Parathyroid adenoma (tissue), 2 donors: ENCODE measurements around the gene MTHFD2L.

Source experiments
- H2AFZ ChIP-seq: fragments of 300-600 bp; sonication (generic); one replicate; pipeline ENCODE4 v1.7.0; 2017; ENCODE audit warnings: antibody characterized with exemption, mild to moderate bottlenecking
- H3K27ac ChIP-seq: fragments of 300-600 bp; sonication (generic); one replicate; pipeline ENCODE4 v1.7.0; 2017
- H3K27me3 ChIP-seq: fragments of 300-600 bp; sonication (generic); one replicate; pipeline ENCODE4 v1.7.0; 2017; ENCODE audit warnings: low read length; ENCODE audit not compliant: control insufficient read depth, insufficient read depth
- H3K36me3 ChIP-seq: fragments of 300-600 bp; sonication (generic); one replicate; pipeline ENCODE4 v1.7.0; 2017; ENCODE audit warnings: low read length; ENCODE audit not compliant: control insufficient read depth, insufficient read depth
- H3K4me1 ChIP-seq: fragments of 300-600 bp; sonication (generic); one replicate; pipeline ENCODE4 v1.7.0; 2017; ENCODE audit warnings: control low read depth
- H3K4me2 ChIP-seq: fragments of 300-600 bp; sonication (generic); one replicate; pipeline ENCODE4 v1.7.0; 2017; ENCODE audit warnings: low read length
- H3K4me3 ChIP-seq: fragments of 300-600 bp; sonication (generic); one replicate; pipeline ENCODE4 v1.7.0; 2017; ENCODE audit warnings: low read depth, low read length
- H3K79me2 ChIP-seq: fragments of 300-600 bp; sonication (generic); one replicate; pipeline ENCODE4 v1.7.0; 2017; ENCODE audit warnings: control low read depth
- H3K9ac ChIP-seq: fragments of 300-600 bp; sonication (generic); one replicate; pipeline ENCODE4 v1.7.0; 2017; ENCODE audit warnings: mild to moderate bottlenecking
- H3K9me3 ChIP-seq: fragments of 300-600 bp; sonication (generic); one replicate; pipeline ENCODE4 v1.7.0; 2017; ENCODE audit warnings: low read length; ENCODE audit not compliant: control insufficient read depth
- CTCF ChIP-seq: fragments of 300-600 bp; sonication (generic); IDR thresholded peaks from one replicate; pipeline ENCODE4 v1.7.0; 2017; ENCODE audit warnings: antibody characterized with exemption, mild to moderate bottlenecking
- donor health status: primary hyperparathyroidism.

MTHFD2L gene

GRCh38 chr4:74325886-74326285 is 168.0 kb downstream of the MTHFD2L start:
- Histone ChIP-seq H3K4me1 (no peaks in the 10 kb centered on the region), H3K27ac (no peak overlapping the region), H3K36me3 (no peaks in the 10 kb centered on the region), H2AFZ (no peak overlapping the region), H3K4me2 (no peak overlapping the region), H3K79me2 (no peaks in the 10 kb centered on the region), H3K27me3 (no peaks in the 10 kb centered on the region), H3K9me3 (no peaks in the 10 kb centered on the region), H3K9ac (no peak overlapping the region), H3K4me3 (no peak overlapping the region)
- no peak for TF ChIP-seq CTCF

GRCh38 chr4:74327762-74328161 is 169.8 kb downstream of the MTHFD2L start:
- H3K36me3 ChIP-seq, result no peaks in the 10 kb centered on the region
- H3K4me3 ChIP-seq, result no peak overlapping the region
- no peak overlapping the region for H3K9ac ChIP-seq
- no peak overlapping the region for H3K4me2 ChIP-seq
- no peaks in the 10 kb centered on the region for H3K9me3 ChIP-seq
- H3K4me1 ChIP-seq, result no peaks in the 10 kb centered on the region
- no peak for TF ChIP-seq CTCF
- H3K79me2 ChIP-seq, result no peaks in the 10 kb centered on the region
- no peak overlapping the region for H3K27ac ChIP-seq
- H2AFZ ChIP-seq, result no peak overlapping the region
- no peaks in the 10 kb centered on the region for H3K27me3 ChIP-seq

- Histone ChIP-seq H2AFZ (no peak overlapping the region), H3K79me2 (no peaks in the 10 kb centered on the region), H3K4me2 (no peak overlapping the region), H3K9ac (no peak overlapping the region), H3K9me3 (no peaks in the 10 kb centered on the region), H3K27ac (no peak overlapping the region), H3K4me1 (no peaks in the 10 kb centered on the region), H3K36me3 (no peaks in the 10 kb centered on the region), H3K27me3 (no peaks in the 10 kb centered on the region), H3K4me3 (no peak overlapping the region)
- TF ChIP-seq CTCF, result no peak
These were observed 170.6 kb downstream of the MTHFD2L start for GRCh38 chr4:74328501-74328900.

- Histone ChIP-seq H2AFZ (no peak overlapping the region), H3K4me1 (no peaks in the 10 kb centered on the region), H3K27ac (no peak overlapping the region), H3K9me3 (no peaks in the 10 kb centered on the region), H3K9ac (no peak overlapping the region), H3K27me3 (no peaks in the 10 kb centered on the region), H3K4me3 (no peak overlapping the region), H3K36me3 (no peaks in the 10 kb centered on the region), H3K4me2 (no peak overlapping the region), H3K79me2 (no peaks in the 10 kb centered on the region)
- no peak for TF ChIP-seq CTCF
These were observed 171.4 kb downstream of the MTHFD2L start for GRCh38 chr4:74329307-74329706.

GRCh38 chr4:74330295-74330750 is 172.4 kb downstream of the MTHFD2L start:
- Histone ChIP-seq H3K27me3 (no peaks in the 10 kb centered on the region), H3K4me2 (no peak overlapping the region), H3K79me2 (no peaks in the 10 kb centered on the region), H3K36me3 (no peaks in the 10 kb centered on the region), H2AFZ (no peak overlapping the region), H3K4me3 (no peak overlapping the region), H3K27ac (no peak overlapping the region), H3K9me3 (no peaks in the 10 kb centered on the region), H3K9ac (no peak overlapping the region), H3K4me1 (no peaks in the 10 kb centered on the region)
- no peak for TF ChIP-seq CTCF
